ENCODE data around the gene CCDC192. TPM values are rescaled to one million over a fixed set of nuclear protein-coding genes. Genes with fewer than 3 reads are reported as not detected.
A peak's percentile ranks its signal among the peaks of the same experiment; 100 is the strongest.

The CCDC192 gene
- total and polyA plus RNA-seq, 2 of the 4 experiments (the other 2 are of a cell fraction), result not detected

GRCh38 chr5:127899214-127899610, 196.0 kb downstream of the CCDC192 start:
- POLR2A ChIA-PET (ENCODE audit: unreplicated experiment), result no interaction called here
- no CpG with 5 or more reads among the region's 2 CpGs for WGBS, 2 experiments (ENCODE audit: extremely low coverage in 2 of 2, insufficient read length in 1 of 2)

More at GRCh38 chr5:127899214-127899610, 196.0 kb downstream of the CCDC192 start:
- dilution Hi-C loops (cut with HindIII; ENCODE audit: low sequenced_read_pairs, unreplicated experiment), result no loop called here
- Histone ChIP-seq H3K9me3 (ENCODE audit: control insufficient read depth, insufficient read depth, low read length) (no peaks in the 10 kb centered on the region), H3K27ac (ENCODE audit: insufficient read depth, low read length) (peak overlapping the region; percentile 32; the same call in 1 of the 2 replicates), H2AFZ (replicated peaks; ENCODE audit: low read length, poor library complexity) (peak overlapping the region; percentile 81), H3K23ac (ENCODE audit: low read depth, low read length) (no peak overlapping the region), H2BK20ac (ENCODE audit: low read depth, low read length) (no peak overlapping the region), H4K5ac (ENCODE audit: low read depth, low read length) (no peak overlapping the region), H3K9me1 (ENCODE audit: insufficient read depth, low read length) (peaks cover 8% of the 10 kb centered on the region; the same call in 1 of the 2 replicates), H2AK5ac (ENCODE audit: low read depth, low read length) (no peak overlapping the region), H3K56ac (ENCODE audit: extremely low read depth, insufficient read depth, low read length) (no peak overlapping the region), H4K91ac (ENCODE audit: insufficient read depth, low read depth, low read length) (no peak overlapping the region), H3K9ac (ENCODE audit: low read depth, low read length) (no peak overlapping the region), H3K14ac (replicated peaks; ENCODE audit: low read depth, low read length) (no peak overlapping the region; the same call in 1 of the 2 replicates), H2AK9ac (replicated peaks; ENCODE audit: low read depth, low read length, poor library complexity) (no peak overlapping the region), H3K4ac (ENCODE audit: low read depth, low read length) (peak overlapping the region; percentile 47; the same call in 1 of the 2 replicates), H3K18ac (ENCODE audit: low read depth, low read length) (no peak overlapping the region), H3K36me3 (ENCODE audit: control insufficient read depth, insufficient read depth, low read length) (no peaks in the 10 kb centered on the region), H4K8ac (ENCODE audit: low read depth in 2 of 2, low read length in 2 of 2) (no peak overlapping the region), H2BK15ac (ENCODE audit: low read depth, low read length) (no peak overlapping the region), H3K4me2 (ENCODE audit: low read depth, low read length) (peak overlapping the region; percentile 3; the same call in 1 of the 2 replicates), H2BK120ac (ENCODE audit: low read depth, low read length) (peak overlapping the region; percentile 17; the same call in 1 of the 2 replicates), H2BK5ac (ENCODE audit: low read depth, low read length, poor library complexity, severe bottlenecking) (peak overlapping the region; percentile 0), H3K27me3 (ENCODE audit: control insufficient read depth, insufficient read depth, low read length) (no peaks in the 10 kb centered on the region), H3K4me3 (ENCODE audit: insufficient read depth, low read depth, low read length) (no peak overlapping the region), H4K20me1 (ENCODE audit: insufficient read depth, low read length) (no peaks in the 10 kb centered on the region), H3K79me1 (ENCODE audit: low read depth in 1 of 2, low read length in 2 of 2) (no peaks in the 10 kb centered on the region), H3K4me1 (ENCODE audit: control insufficient read depth, insufficient read depth, low read length) (peaks cover 10% of the 10 kb centered on the region)
- CTCF ChIA-PET, result interaction anchor here (0.6 to 2.0 kb wide), 2 partner anchors 21 to 79 kb away, joined by 4 to 5 read pairs; no protein-coding TSS in a partner anchor
- ATAC-seq (ENCODE audit: low read depth) (peak; percentile 77), DNase-seq (peak; percentile 54)
- in situ Hi-C loops (cut with MboI; ENCODE audit: low sequenced_read_pairs), result loop anchor here (25.0 kb wide), 1 partner anchor 337 kb away; no protein-coding TSS in a partner anchor
- BruUV-seq (replicated peaks), result no TSS peak
- TF ChIP-seq MXI1 (IDR thresholded peaks at IDR 0.05; ENCODE audit: borderline replicate concordance, low read depth, low read length) (no peak), CHD1 (IDR thresholded peaks at IDR 0.05; ENCODE audit: low read depth, low read length) (no peak), SMC3 (IDR thresholded peaks at IDR 0.05; ENCODE audit: low read depth, low read length) (no peak), NFE2L2 (IDR thresholded peaks at IDR 0.05; ENCODE audit: low read depth, low read length) (no peak), MAZ (IDR thresholded peaks at IDR 0.05; ENCODE audit: borderline replicate concordance, low read depth, low read length) (no peak), RFX5 (IDR thresholded peaks at IDR 0.05; ENCODE audit: low read depth, low read length) (no peak), BHLHE40 (IDR thresholded peaks at IDR 0.05; ENCODE audit: low read depth, low read length) (no peak), POLR2A (IDR thresholded peaks at IDR 0.05; ENCODE audit: low read depth, low read length) (no peak), RAD21 (IDR thresholded peaks at IDR 0.05; ENCODE audit: low read length) (no peak), MAFK (IDR thresholded peaks at IDR 0.05; ENCODE audit: low read depth, low read length) (no peak), CTCF (conservative IDR thresholded peaks at IDR 0.05; ENCODE audit: low read depth, low read length) (no peak)
- TF ChIP-seq, protein P1, sequence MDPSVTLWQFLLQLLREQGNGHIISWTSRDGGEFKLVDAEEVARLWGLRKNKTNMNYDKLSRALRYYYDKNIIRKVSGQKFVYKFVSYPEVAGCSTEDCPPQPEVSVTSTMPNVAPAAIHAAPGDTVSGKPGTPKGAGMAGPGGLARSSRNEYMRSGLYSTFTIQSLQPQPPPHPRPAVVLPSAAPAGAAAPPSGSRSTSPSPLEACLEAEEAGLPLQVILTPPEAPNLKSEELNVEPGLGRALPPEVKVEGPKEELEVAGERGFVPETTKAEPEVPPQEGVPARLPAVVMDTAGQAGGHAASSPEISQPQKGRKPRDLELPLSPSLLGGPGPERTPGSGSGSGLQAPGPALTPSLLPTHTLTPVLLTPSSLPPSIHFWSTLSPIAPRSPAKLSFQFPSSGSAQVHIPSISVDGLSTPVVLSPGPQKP (IDR thresholded peaks at IDR 0.05; ENCODE audit: borderline replicate concordance, low read depth, low read length), result no peak
- intact Hi-C loops (cut with micrococcal nuclease), result loop anchor here (5.0 kb wide), 1 partner anchor 183 kb away; the partner anchor contains the start of gene SLC12A2

Data from IMR-90 (cell line).